Trophoblast cell (in vitro differentiated cells and primary cell): ENCODE data around the gene TECR. TPM values are rescaled to one million over a fixed set of nuclear protein-coding genes. Genes with fewer than 3 reads are reported as not detected.

Experiments
- DNase-seq, 2 donors: peaks; one replicate each; pipeline ENCODE4 v3.0.0-alpha.2; 2016
- H2AFZ ChIP-seq: 2 replicates; pipeline ENCODE4 v1.6.1; 2013; ENCODE audit warnings: low read length, moderate library complexity, mild to moderate bottlenecking; ENCODE audit not compliant: insufficient read depth, poor library complexity
- H2AK5ac ChIP-seq: 2 replicates; pipeline ENCODE4 v1.6.1; 2013; ENCODE audit warnings: mild to moderate bottlenecking, low read length
- H2BK120ac ChIP-seq: 2 replicates; pipeline ENCODE4 v1.6.1; 2013; ENCODE audit warnings: low read length, mild to moderate bottlenecking, moderate library complexity; ENCODE audit not compliant: insufficient read depth, poor library complexity
- H2BK12ac ChIP-seq: 2 replicates; pipeline ENCODE4 v1.6.1; 2013; ENCODE audit warnings: mild to moderate bottlenecking, low read length, moderate library complexity
- H2BK5ac ChIP-seq: 2 replicates; pipeline ENCODE4 v1.6.1; 2013; ENCODE audit warnings: low read length, low read depth, moderate library complexity, mild to moderate bottlenecking; ENCODE audit not compliant: poor library complexity
- H3K14ac ChIP-seq: 2 replicates; pipeline ENCODE4 v1.6.1; 2013; ENCODE audit warnings: mild to moderate bottlenecking, low read length
- H3K18ac ChIP-seq: 2 replicates; pipeline ENCODE4 v1.6.1; 2013; ENCODE audit warnings: mild to moderate bottlenecking, low read length
- H3K23ac ChIP-seq: 2 replicates; pipeline ENCODE4 v1.6.1; 2013; ENCODE audit warnings: low read length
- H3K27ac ChIP-seq: 2 replicates; pipeline ENCODE4 v1.5.1; 2013; ENCODE audit warnings: low read depth, mild to moderate bottlenecking, inconsistent platforms, low read length, moderate library complexity
- H3K27me3 ChIP-seq: 2 replicates; pipeline ENCODE4 v1.6.1; 2013; ENCODE audit warnings: inconsistent platforms, mild to moderate bottlenecking, low read length, moderate library complexity; ENCODE audit not compliant: insufficient read depth
- H3K36me3 ChIP-seq, 2 experiments: 1 replicate in 1 of 2; 2 replicates in 1 of 2; pipeline ENCODE4 v1.6.1; 2013; ENCODE audit warnings: low read length in 2 of 2, mild to moderate bottlenecking in 2 of 2, moderate library complexity in 1 of 2; ENCODE audit not compliant: insufficient read depth in 2 of 2, control insufficient read depth in 1 of 2
- H3K4ac ChIP-seq: 2 replicates; pipeline ENCODE4 v1.6.1; 2013; ENCODE audit warnings: low read depth, mild to moderate bottlenecking, low read length, moderate library complexity
- H3K4me1 ChIP-seq, 2 experiments: 1 replicate in 1 of 2; 2 replicates in 1 of 2; pipeline ENCODE4 v1.6.1; 2013; ENCODE audit warnings: low read length in 2 of 2, mild to moderate bottlenecking in 2 of 2, moderate library complexity in 1 of 2; ENCODE audit not compliant: insufficient read depth in 2 of 2, control insufficient read depth in 1 of 2
- H3K4me2 ChIP-seq: 2 replicates; pipeline ENCODE4 v1.6.1; 2013; ENCODE audit warnings: inconsistent platforms, mild to moderate bottlenecking, low read length, moderate library complexity
- H3K4me3 ChIP-seq: 2 replicates; pipeline ENCODE4 v1.5.1; 2013; ENCODE audit warnings: mild to moderate bottlenecking, low read depth, low read length, inconsistent platforms
- H3K79me1 ChIP-seq: one replicate; pipeline ENCODE4 v1.6.1; 2013; ENCODE audit warnings: low read length
- H3K79me2 ChIP-seq: 2 replicates; pipeline ENCODE4 v1.6.1; 2013; ENCODE audit warnings: low read length, mild to moderate bottlenecking; ENCODE audit not compliant: control insufficient read depth, insufficient read depth, poor library complexity
- H3K9ac ChIP-seq: 2 replicates; pipeline ENCODE4 v1.6.1; 2013; ENCODE audit warnings: mild to moderate bottlenecking, low read length
- H3K9me3 ChIP-seq: 2 replicates; pipeline ENCODE4 v1.6.1; 2013; ENCODE audit warnings: low read depth, mild to moderate bottlenecking, control low read depth, inconsistent platforms, low read length; ENCODE audit not compliant: insufficient read depth
- H4K12ac ChIP-seq: 2 replicates; pipeline ENCODE4 v1.6.1; 2013; ENCODE audit warnings: low read depth, mild to moderate bottlenecking, low read length, moderate library complexity
- H4K8ac ChIP-seq: 2 replicates; pipeline ENCODE4 v1.6.1; 2013; ENCODE audit warnings: low read depth, mild to moderate bottlenecking, low read length, moderate library complexity
- H4K91ac ChIP-seq: one replicate; pipeline ENCODE4 v1.6.1; 2013; ENCODE audit warnings: low read depth, mild to moderate bottlenecking, low read length, moderate library complexity
- WGBS: extraction: QIAGEN DNeasy Blood & Tissue Kit; methylation state at CpG from one replicate; pipeline ENCODE4 v1.1.7; 2013; ENCODE audit warnings: missing lambda C conversion rate; ENCODE audit not compliant: insufficient read length, insufficient coverage; ENCODE audit errors: extremely low coverage; 5-methylcytosine and 5-hydroxymethylcytosine counted together
- polyA plus RNA-seq: library from polyadenylated mRNA; stranded (reverse); fragments of 200-250 nt; gene quantifications from 2 replicates; pipeline ENCODE4 v1.2.3, GENCODE V29; 2013

TECR gene
- polyA plus RNA-seq: 261 and 265 TPM in 2 replicates

GRCh38 chr19:14529254-14530004, at the start of gene TECR:
Gene TECR (plus strand): TSS chr19:14529594. CDS start chr19:14529697, 103 bp downstream.
- H3K14ac ChIP-seq: peak within 1 kb of the TSS; percentile 61
- peaks cover 2% of the 10 kb centered on the region for H3K9me3 ChIP-seq
- H3K4me2 ChIP-seq: peak within 1 kb of the TSS; percentile 100
- peak within 1 kb of the TSS; percentile 66 for H3K27ac ChIP-seq
- no CpG with 5 or more reads among the region's 59 CpGs for WGBS
- peak within 1 kb of the TSS; percentile 46 for H2AFZ ChIP-seq
- peak within 1 kb of the TSS; percentile 84 for H2BK120ac ChIP-seq
- peak within 1 kb of the TSS; percentile 98 for H3K4ac ChIP-seq
- H3K4me3 ChIP-seq: peak within 1 kb of the TSS; percentile 94
- H4K8ac ChIP-seq: peak within 1 kb of the TSS; percentile 88
- peak within 1 kb of the TSS; percentile 88 for H2AK5ac ChIP-seq
- H3K23ac ChIP-seq: no peak within 1 kb of the TSS
- DNase-seq: peak; percentile 100
- peak within 1 kb of the TSS; percentile 93 for H3K9ac ChIP-seq
- H3K18ac ChIP-seq: peak within 1 kb of the TSS; percentile 97
- no peaks in the 10 kb centered on the region for H3K36me3 ChIP-seq
- H3K4me1 ChIP-seq: peaks cover 16 to 22% of the 10 kb centered on the region in 2 experiments
- H4K91ac ChIP-seq: peak within 1 kb of the TSS; percentile 65
- peaks cover 23% of the 10 kb centered on the region for H3K79me1 ChIP-seq
- peak within 1 kb of the TSS; percentile 84 for H4K12ac ChIP-seq
- H3K27me3 ChIP-seq: no peaks in the 10 kb centered on the region
- peaks cover 6% of the 10 kb centered on the region for H3K79me2 ChIP-seq
- H2BK5ac ChIP-seq: peak within 1 kb of the TSS; percentile 66
- peak within 1 kb of the TSS; percentile 73 for H2BK12ac ChIP-seq

- no peaks in the 10 kb centered on the region for H3K9me3 ChIP-seq
- H3K4me2 ChIP-seq: no peak overlapping the region
- H3K79me1 ChIP-seq: no peaks in the 10 kb centered on the region
- H3K4me3 ChIP-seq: no peak overlapping the region
- no peak overlapping the region for H4K91ac ChIP-seq
- H3K27ac ChIP-seq: no peak overlapping the region
- no peak overlapping the region for H2BK120ac ChIP-seq
- H2AK5ac ChIP-seq: no peak overlapping the region
- H3K4ac ChIP-seq: no peak overlapping the region
- H3K36me3 ChIP-seq: peaks cover 42 to 47% of the 10 kb centered on the region in 2 experiments
- no peak overlapping the region for H2AFZ ChIP-seq
- H3K79me2 ChIP-seq: no peaks in the 10 kb centered on the region
- H2BK12ac ChIP-seq: no peak overlapping the region
- no peak overlapping the region for H3K9ac ChIP-seq
- peak; percentile 55 to 72 for DNase-seq
- H3K27me3 ChIP-seq: no peaks in the 10 kb centered on the region
- H4K12ac ChIP-seq: no peak overlapping the region
- H3K14ac ChIP-seq: no peak overlapping the region
- no peak overlapping the region for H4K8ac ChIP-seq
- H3K4me1 ChIP-seq: no peaks in the 10 kb centered on the region
- H3K23ac ChIP-seq: no peak overlapping the region
- no peak overlapping the region for H2BK5ac ChIP-seq
- WGBS: no CpG with 5 or more reads among the region's 43 CpGs
- no peak overlapping the region for H3K18ac ChIP-seq
These were observed 49.3 kb upstream of the TECR start for GRCh38 chr19:14479975-14480699.

GRCh38 chr19:14480700-14481079, 48.7 kb upstream of the TECR start:
- Histone ChIP-seq H4K12ac (no peak overlapping the region), H3K27ac (no peak overlapping the region), H2BK5ac (no peak overlapping the region), H3K79me1 (no peaks in the 10 kb centered on the region), H3K14ac (no peak overlapping the region), H3K4me1 (no peaks in the 10 kb centered on the region), H2AFZ (no peak overlapping the region), H4K91ac (no peak overlapping the region), H3K18ac (no peak overlapping the region), H4K8ac (no peak overlapping the region), H3K36me3 (peaks cover 42 to 47% of the 10 kb centered on the region in 2 experiments), H3K4me2 (no peak overlapping the region), H2BK120ac (no peak overlapping the region), H3K4ac (no peak overlapping the region), H3K23ac (no peak overlapping the region), H3K4me3 (no peak overlapping the region), H3K9me3 (no peaks in the 10 kb centered on the region), H2BK12ac (no peak overlapping the region), H3K79me2 (no peaks in the 10 kb centered on the region), H2AK5ac (no peak overlapping the region), H3K9ac (no peak overlapping the region), H3K27me3 (no peaks in the 10 kb centered on the region)
- WGBS: no CpG with 5 or more reads among the region's 5 CpGs
- no peak for DNase-seq

GRCh38 chr19:14482172-14482941, 47.0 kb upstream of the TECR start:
- H2BK5ac ChIP-seq: no peak overlapping the region
- no peak overlapping the region for H3K14ac ChIP-seq
- no peak overlapping the region for H4K8ac ChIP-seq
- H3K36me3 ChIP-seq: peaks cover 44 to 45% of the 10 kb centered on the region in 2 experiments
- H4K12ac ChIP-seq: no peak overlapping the region
- H3K4me3 ChIP-seq: no peak overlapping the region
- H3K4me1 ChIP-seq: no peaks in the 10 kb centered on the region
- H3K18ac ChIP-seq: no peak overlapping the region
- no peaks in the 10 kb centered on the region for H3K9me3 ChIP-seq
- no peak overlapping the region for H4K91ac ChIP-seq
- no peak overlapping the region for H2BK12ac ChIP-seq
- H3K4ac ChIP-seq: no peak overlapping the region
- no peaks in the 10 kb centered on the region for H3K79me2 ChIP-seq
- H3K4me2 ChIP-seq: no peak overlapping the region
- H2AFZ ChIP-seq: no peak overlapping the region
- H3K23ac ChIP-seq: no peak overlapping the region
- H2AK5ac ChIP-seq: no peak overlapping the region
- no CpG with 5 or more reads among the region's 18 CpGs for WGBS
- no peaks in the 10 kb centered on the region for H3K79me1 ChIP-seq
- no peak overlapping the region for H3K27ac ChIP-seq
- no peak overlapping the region for H3K9ac ChIP-seq
- DNase-seq: no peak
- no peaks in the 10 kb centered on the region for H3K27me3 ChIP-seq
- no peak overlapping the region for H2BK120ac ChIP-seq
